SU-DHL-6 (cell line): ENCODE results near the gene CFAP45.

Source experiments
- H2AFZ ChIP-seq: fragments of 200-600 bp; sonication (generic); 2 replicates; pipeline ENCODE4 v1.6.1; 2014; ENCODE audit warnings: low read depth, mild to moderate bottlenecking, moderate library complexity, mixed read lengths, antibody characterized with exemption, low read length; ENCODE audit not compliant: severe bottlenecking
- H3F3A ChIP-seq: fragments of 200-600 bp; shearing (Covaris generic); 2 replicates; pipeline ENCODE4 v1.6.0; 2016; ENCODE audit warnings: antibody characterized with exemption, mild to moderate bottlenecking; ENCODE audit not compliant: insufficient read depth
- H3K27ac ChIP-seq: fragments of 200-600 bp; sonication (generic); 2 replicates; pipeline ENCODE4 v1.5.1; 2016; ENCODE audit warnings: low read depth, mild to moderate bottlenecking, low read length, moderate library complexity, mixed read lengths
- H3K27me3 ChIP-seq: fragments of 200-600 bp; sonication (generic), shearing (Covaris generic); 2 replicates; pipeline ENCODE4 v1.6.0; 2014; ENCODE audit warnings: mild to moderate bottlenecking, low read length
- H3K36me3 ChIP-seq: fragments of 200-600 bp; sonication (generic); 2 replicates; pipeline ENCODE4 v1.6.1; 2014; ENCODE audit warnings: mild to moderate bottlenecking, low read length, mixed read lengths
- H3K4me2 ChIP-seq: fragments of 300-600, 200-600 bp; shearing (Covaris generic), sonication (generic); 2 replicates; pipeline ENCODE4 v1.6.0; 2014; ENCODE audit warnings: low read length, low read depth, mild to moderate bottlenecking; ENCODE audit not compliant: poor library complexity, severe bottlenecking
- H3K4me3 ChIP-seq: fragments of 200-600 bp; sonication (generic); 2 replicates; pipeline ENCODE4 v1.5.1; 2014; ENCODE audit warnings: antibody characterized with exemption, low read length, mild to moderate bottlenecking, mixed read lengths; ENCODE audit not compliant: insufficient read depth, poor library complexity, severe bottlenecking
- H3K79me2 ChIP-seq: fragments of 200-600 bp; sonication (generic); 2 replicates; pipeline ENCODE4 v1.6.1; 2014; ENCODE audit warnings: mild to moderate bottlenecking, low read length, moderate library complexity; ENCODE audit not compliant: insufficient read depth
- H3K9ac ChIP-seq: fragments of 200-600 bp; sonication (generic); 2 replicates; pipeline ENCODE4 v1.7.0; 2014; ENCODE audit warnings: mild to moderate bottlenecking, low read length
- H3K9me2 ChIP-seq: fragments of 200-600 bp; sonication (generic); replicated peaks from 2 replicates; pipeline ENCODE4 v1.6.1; 2014; ENCODE audit warnings: low read length; ENCODE audit not compliant: insufficient read depth
- H3K9me3 ChIP-seq: fragments of 200-600 bp; sonication (generic); 2 replicates; pipeline ENCODE4 v1.6.1; 2014; ENCODE audit warnings: low read length, mixed read lengths; ENCODE audit not compliant: insufficient read depth
- H4K20me1 ChIP-seq: fragments of 200-600 bp; sonication (generic); 2 replicates; pipeline ENCODE4 v1.6.1; 2014; ENCODE audit warnings: low read depth, mild to moderate bottlenecking, antibody characterized with exemption, low read length, moderate library complexity, mixed read lengths
- EZH2phosphoT487 ChIP-seq: fragments of 200-600 bp; sonication (generic), shearing (Covaris generic); conservative IDR thresholded peaks from 2 replicates; pipeline ENCODE4 v1.6.1; 2018; ENCODE audit warnings: mild to moderate bottlenecking, antibody characterized with exemption, low read length, moderate library complexity, mixed read lengths
- TF ChIP-seq, protein P1 (sequence below): fragments of 200-600 bp; sonication (generic); IDR thresholded peaks from one replicate; pipeline ENCODE4 v1.5.1; 2017; ENCODE audit warnings: antibody characterized with exemption, mild to moderate bottlenecking, low read length, moderate library complexity; ENCODE audit not compliant: insufficient read depth, poor library complexity, severe bottlenecking

The CFAP45 gene

DNA sequence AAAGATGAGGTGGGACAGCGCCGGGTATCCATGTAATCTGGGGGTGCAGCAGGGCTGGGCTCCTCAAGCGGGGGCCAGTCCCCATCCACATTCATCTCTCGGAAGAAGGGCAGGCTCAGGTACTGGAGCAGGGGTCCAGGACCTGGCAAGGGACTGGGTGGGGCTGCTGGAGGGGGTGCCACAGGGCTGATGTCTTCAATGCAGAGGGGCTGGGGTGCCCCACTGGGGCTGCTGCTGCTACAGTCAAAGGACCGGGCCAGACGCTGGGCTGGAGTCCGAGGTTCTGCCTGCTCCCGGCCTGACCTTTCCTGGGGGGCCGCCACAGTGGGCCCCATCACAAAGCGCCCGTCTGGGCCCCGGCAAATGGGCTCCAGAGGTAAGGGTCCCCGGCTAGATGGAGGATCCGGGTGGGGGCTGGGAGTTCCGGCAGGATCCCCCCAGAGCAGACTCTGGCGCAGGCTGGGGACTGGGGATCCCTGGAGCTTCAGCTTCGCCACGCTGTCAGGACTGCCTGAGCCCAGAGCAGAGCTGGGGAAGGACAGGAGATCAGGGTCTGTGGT, 28.6 kb upstream of the CFAP45 start:
- H3F3A ChIP-seq = no peaks in the 10 kb centered on the region; the same call in 1 of the 2 replicates
- H3K9me2 ChIP-seq = no peaks in the 10 kb centered on the region
- TF ChIP-seq, protein P1, sequence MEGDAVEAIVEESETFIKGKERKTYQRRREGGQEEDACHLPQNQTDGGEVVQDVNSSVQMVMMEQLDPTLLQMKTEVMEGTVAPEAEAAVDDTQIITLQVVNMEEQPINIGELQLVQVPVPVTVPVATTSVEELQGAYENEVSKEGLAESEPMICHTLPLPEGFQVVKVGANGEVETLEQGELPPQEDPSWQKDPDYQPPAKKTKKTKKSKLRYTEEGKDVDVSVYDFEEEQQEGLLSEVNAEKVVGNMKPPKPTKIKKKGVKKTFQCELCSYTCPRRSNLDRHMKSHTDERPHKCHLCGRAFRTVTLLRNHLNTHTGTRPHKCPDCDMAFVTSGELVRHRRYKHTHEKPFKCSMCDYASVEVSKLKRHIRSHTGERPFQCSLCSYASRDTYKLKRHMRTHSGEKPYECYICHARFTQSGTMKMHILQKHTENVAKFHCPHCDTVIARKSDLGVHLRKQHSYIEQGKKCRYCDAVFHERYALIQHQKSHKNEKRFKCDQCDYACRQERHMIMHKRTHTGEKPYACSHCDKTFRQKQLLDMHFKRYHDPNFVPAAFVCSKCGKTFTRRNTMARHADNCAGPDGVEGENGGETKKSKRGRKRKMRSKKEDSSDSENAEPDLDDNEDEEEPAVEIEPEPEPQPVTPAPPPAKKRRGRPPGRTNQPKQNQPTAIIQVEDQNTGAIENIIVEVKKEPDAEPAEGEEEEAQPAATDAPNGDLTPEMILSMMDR = no peak
- TF ChIP-seq EZH2phosphoT487 = no peak
- no peak overlapping the region for H3K27ac ChIP-seq
- H3K9ac ChIP-seq = no peak overlapping the region
- H3K27me3 ChIP-seq = no peaks in the 10 kb centered on the region
- H3K4me2 ChIP-seq = no peak overlapping the region
- H3K9me3 ChIP-seq = no peaks in the 10 kb centered on the region
- no peak overlapping the region for H3K4me3 ChIP-seq
- no peaks in the 10 kb centered on the region for H3K36me3 ChIP-seq
- H3K79me2 ChIP-seq = peaks cover 17% of the 10 kb centered on the region
- H2AFZ ChIP-seq = no peak overlapping the region
- no peaks in the 10 kb centered on the region for H4K20me1 ChIP-seq

DNA sequence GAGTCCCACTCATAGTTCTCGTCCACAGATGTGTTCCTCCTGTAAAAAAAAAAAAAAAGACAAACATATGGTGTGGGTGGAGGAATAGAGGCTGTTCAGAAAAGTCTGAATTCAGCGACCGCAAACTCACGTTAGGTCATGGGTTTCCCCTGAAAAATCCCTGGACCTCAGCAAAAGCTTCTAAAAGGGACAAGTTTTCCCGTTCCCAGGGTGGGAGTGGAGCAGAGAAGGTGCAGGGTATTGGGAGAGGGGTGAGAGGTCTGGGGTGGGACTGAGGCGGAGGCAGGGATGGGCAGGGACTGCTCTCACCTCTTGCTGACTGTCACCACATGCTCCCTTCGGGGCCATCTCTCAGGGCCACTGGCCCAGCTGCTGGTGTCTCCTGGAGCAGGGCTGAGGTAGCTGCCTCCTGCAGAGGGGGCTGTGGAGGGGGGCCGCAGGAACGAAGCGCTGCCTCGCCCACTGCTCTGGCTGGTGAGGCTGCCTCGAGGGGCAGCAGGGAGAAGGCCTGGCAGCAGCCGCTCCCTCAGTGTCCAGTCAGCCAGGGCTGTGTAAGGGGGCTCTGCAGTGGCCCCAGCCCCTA, 28.0 kb upstream of the CFAP45 start:
- Histone ChIP-seq H3K9ac (no peak overlapping the region), H3K9me3 (no peaks in the 10 kb centered on the region), H3K79me2 (peaks cover 23% of the 10 kb centered on the region), H3K4me2 (no peak overlapping the region), H3K36me3 (no peaks in the 10 kb centered on the region), H3K27me3 (no peaks in the 10 kb centered on the region), H3K9me2 (no peaks in the 10 kb centered on the region), H3F3A (peaks cover 5% of the 10 kb centered on the region; the same call in 1 of the 2 replicates), H3K27ac (no peak overlapping the region), H4K20me1 (no peaks in the 10 kb centered on the region; the same call in 1 of the 2 replicates), H3K4me3 (no peak overlapping the region), H2AFZ (no peak overlapping the region)
- TF ChIP-seq, protein P1 = no peak
- TF ChIP-seq EZH2phosphoT487 = no peak

DNA sequence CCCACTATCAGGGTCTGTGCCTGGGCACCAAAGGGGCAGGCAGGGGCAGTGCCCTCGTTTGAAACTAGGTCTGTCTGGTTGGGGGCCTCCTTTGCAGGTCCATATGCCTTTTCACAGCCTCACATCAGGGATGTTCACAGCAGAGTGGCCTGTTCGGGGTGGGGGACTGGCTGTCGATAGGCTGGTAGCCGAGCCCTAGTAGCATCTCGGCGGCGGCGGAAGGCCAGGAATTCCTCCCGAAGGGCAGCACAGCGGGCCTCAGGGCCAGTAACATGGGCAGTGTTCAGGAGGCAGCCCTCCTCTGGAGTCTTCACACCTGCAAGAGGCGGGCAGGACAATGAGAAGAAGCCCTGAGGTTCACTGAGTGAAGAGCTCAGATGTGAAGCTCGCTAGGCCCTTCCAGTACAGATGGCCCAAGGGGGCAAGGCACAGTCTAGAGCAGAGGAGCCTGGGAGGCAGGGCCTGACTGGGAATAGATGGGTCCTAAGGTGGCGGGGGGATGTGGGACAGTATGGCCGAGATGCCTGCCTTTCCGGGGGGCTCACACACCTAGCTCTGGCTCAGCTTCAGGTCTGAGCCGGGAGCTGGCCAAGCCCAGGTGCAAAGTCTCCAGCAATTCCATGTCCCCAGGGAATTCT, 27.4 kb upstream of the CFAP45 start:
- Histone ChIP-seq H3F3A (peaks cover 7% of the 10 kb centered on the region), H3K36me3 (no peaks in the 10 kb centered on the region), H3K9me3 (no peaks in the 10 kb centered on the region), H3K27me3 (no peaks in the 10 kb centered on the region), H4K20me1 (peaks cover 3% of the 10 kb centered on the region; the same call in 1 of the 2 replicates), H3K9me2 (no peaks in the 10 kb centered on the region), H3K4me3 (no peak overlapping the region), H3K27ac (no peak overlapping the region), H3K4me2 (no peak overlapping the region), H3K79me2 (peaks cover 29% of the 10 kb centered on the region), H3K9ac (no peak overlapping the region), H2AFZ (no peak overlapping the region)
- TF ChIP-seq, protein P1 = no peak
- TF ChIP-seq EZH2phosphoT487 = no peak
